ENCODE data around the gene ARRDC3. TPM values are rescaled to one million over a fixed set of nuclear protein-coding genes. Genes with fewer than 3 reads are reported as not detected.

Gene ARRDC3
- total and polyA plus RNA-seq, 9 of the 15 experiments (the other 6 are each of a cell fraction or from before 2014, with no cell fraction given), result 15.3 to 58.1 (median 39.4) TPM

- POLR2A ChIA-PET, result interaction anchor here (0.7 to 7.4 kb wide), 16 partner anchors 8 to 153 kb away, joined by 3 to 47 read pairs (median 5); partner anchors contain the start of gene ARRDC3
Observed at GRCh38 chr5:91367344-91367743, 15.8 kb downstream of the ARRDC3 start.

More at GRCh38 chr5:91367344-91367743, 15.8 kb downstream of the ARRDC3 start:
- Histone ChIP-seq H3K4me1 (replicated peaks in 1 of 2; ENCODE audit: control insufficient read depth in 2 of 2, insufficient read depth in 2 of 2, low read length in 2 of 2) (no peaks in the 10 kb centered on the region), H3K36me3 (ENCODE audit: control insufficient read depth, insufficient read depth, low read length) (peaks cover 46% of the 10 kb centered on the region), H3K4me2 (ENCODE audit: insufficient read depth, low read length) (no peak overlapping the region), H3K79me2 (ENCODE audit: control insufficient read depth, insufficient read depth, low read length) (peaks cover 24% of the 10 kb centered on the region; the same call in 1 of the 3 replicates), H2AFZ (ENCODE audit: low read depth, low read length) (no peak overlapping the region), H3K4me3 (no peak overlapping the region), H3K9me1 (ENCODE audit: control insufficient read depth, insufficient read depth, low read length) (no peaks in the 10 kb centered on the region), H3K9ac (ENCODE audit: insufficient read depth in 1 of 2, low read depth in 2 of 2, low read length in 2 of 2) (no peak overlapping the region), H3K27me3 (ENCODE audit: control insufficient read depth in 2 of 2, insufficient read depth in 2 of 2, low read length in 2 of 2) (no peaks in the 10 kb centered on the region), H3K27ac (ENCODE audit: extremely low read depth, low read depth, low read length) (no peak overlapping the region), H4K20me1 (replicated peaks; ENCODE audit: control insufficient read depth, insufficient read depth, low read length) (peaks cover 9% of the 10 kb centered on the region; the same call in 1 of the 2 replicates), H3K9me3 (replicated peaks; ENCODE audit: control insufficient read depth, insufficient read depth, low read depth, low read length) (no peaks in the 10 kb centered on the region)
- ATAC-seq, result peak; percentile 44
- FAIRE-seq, result peak; percentile 46
- no peak for DNase-seq (ENCODE audit: extremely low read depth in 1 of 4, low spot score in 3 of 4)
- no TSS peak for BruUV-seq (replicated peaks)
- CTCF ChIA-PET (ENCODE audit: low intra/inter-chr PET ratio), result no interaction called here
- intact Hi-C loops (cut with micrococcal nuclease) (no loop called here), in situ Hi-C loops (cut with MboI) (no loop called here)
- peak; percentile 38 for TF ChIP-seq POLR2A (conservative IDR thresholded peaks at IDR 0.05)
- peak; percentile 59 for TF ChIP-seq RBM25 (IDR thresholded peaks at IDR 0.05; ENCODE audit: low read depth, low read length, severe bottlenecking)
- TF ChIP-seq POLR2H (tag; IDR thresholded peaks at IDR 0.05; ENCODE audit: low read depth), result peak; percentile 32; the same call in 1 of the 2 replicates
- TF ChIP-seq ZC3H8 (IDR thresholded peaks at IDR 0.05), result no peak
- no peak for TF ChIP-seq E2F3 (CRISPR knock-in tag; IDR thresholded peaks at IDR 0.05)
- peak; percentile 52 for TF ChIP-seq GATA2 (CRISPR knock-in tag; IDR thresholded peaks at IDR 0.05)
- TF ChIP-seq RCOR1 (IDR thresholded peaks at IDR 0.05; ENCODE audit: borderline replicate concordance in 1 of 2, low read depth in 2 of 2, low read length in 2 of 2), result 0 out of 4 replicates have a peak, but pooled peaks of 1 of the 2 experiments have one; percentile 9
- TF ChIP-seq POLR2G (IDR thresholded peaks at IDR 0.05; ENCODE audit: low read depth, low read length), result 0 out of 2 replicates have a peak, but pooled peaks have one; percentile 46
- 0 out of 2 replicates have a peak, but pooled peaks have one; percentile 5 for TF ChIP-seq MYNN (IDR thresholded peaks at IDR 0.05)
- no peak for TF ChIP-seq MYNN (CRISPR knock-in tag; IDR thresholded peaks at IDR 0.05)
- no peak for TF ChIP-seq BRF1 (IDR thresholded peaks at IDR 0.05; ENCODE audit: borderline replicate concordance, extremely low read depth, insufficient read length)
- TF ChIP-seq TCF15 (CRISPR knock-in tag; IDR thresholded peaks at IDR 0.05), result no peak
- peak; percentile 96 for TF ChIP-seq ZNF121 (CRISPR knock-in tag; conservative IDR thresholded peaks at IDR 0.05)
- 0 out of 2 replicates have a peak, but pooled peaks have one; percentile 4 for TF ChIP-seq NCOR1 (IDR thresholded peaks at IDR 0.05)
- 0 out of 2 replicates have a peak, but pooled peaks have one; percentile 52 for TF ChIP-seq OTX1 (CRISPR knock-in tag; IDR thresholded peaks at IDR 0.05)
- TF ChIP-seq ZBTB33 (CRISPR knock-in tag; IDR thresholded peaks at IDR 0.05), result 0 out of 2 replicates have a peak, but pooled peaks have one; percentile 28
- TF ChIP-seq THRB (CRISPR knock-in tag; conservative IDR thresholded peaks at IDR 0.05), result peak; percentile 88
- no peak for TF ChIP-seq ZNF280A (IDR thresholded peaks at IDR 0.05; ENCODE audit: low read depth, partially characterized antibody)
